GM18861 (cell line): ENCODE results near the gene KCNG2.
A peak's percentile ranks its signal among the peaks of the same experiment; 100 is the strongest.
"Not testable (repeated sequence)": the region's sequence is repeated elsewhere in the genome, so short reads cannot be mapped to it uniquely, and the experiment has no call there.

Experiments
- ATAC-seq: cut with Tn5 transposase; IDR thresholded peaks from one replicate; pipeline ENCODE4 v1.9.1; 2021; ENCODE audit not compliant: unreplicated experiment

The KCNG2 gene

GRCh38 chr18:79851950-79852349 lies 54.2 kb downstream of the KCNG2 start:
- ATAC-seq = no peak

GRCh38 chr18:79852561-79853302 lies 55.0 kb downstream of the KCNG2 start:
- no peak for ATAC-seq

GRCh38 chr18:79853303-79853992 lies 55.7 kb downstream of the KCNG2 start:
- no peak for ATAC-seq

GRCh38 chr18:79853993-79854364 lies 56.2 kb downstream of the KCNG2 start:
- ATAC-seq = no peak

- no peak for ATAC-seq
Observed at GRCh38 chr18:79855147-79855933, 57.6 kb downstream of the KCNG2 start.

- peak; percentile 49 for ATAC-seq
Observed at GRCh38 chr18:79856119-79857007, 58.6 kb downstream of the KCNG2 start.

GRCh38 chr18:79857082-79857671 lies 59.4 kb downstream of the KCNG2 start:
- ATAC-seq = no peak

GRCh38 chr18:79859314-79859713 lies 61.6 kb downstream of the KCNG2 start:
- ATAC-seq = no peak

- ATAC-seq = no peak
Observed at GRCh38 chr18:79861687-79862086, 63.9 kb downstream of the KCNG2 start.

GRCh38 chr18:79862562-79862961 lies 64.8 kb downstream of the KCNG2 start:
- ATAC-seq = no peak

- no peak for ATAC-seq
Observed at GRCh38 chr18:79863161-79864005, 65.6 kb downstream of the KCNG2 start.

- no peak for ATAC-seq
Observed at GRCh38 chr18:79864006-79864725, 66.4 kb downstream of the KCNG2 start.

GRCh38 chr18:79864955-79865354 lies 67.2 kb downstream of the KCNG2 start:
- not testable (repeated sequence) for ATAC-seq

GRCh38 chr18:79865951-79866350 lies 68.2 kb downstream of the KCNG2 start:
- ATAC-seq = not testable (repeated sequence)

- no peak for ATAC-seq
Observed at GRCh38 chr18:79866889-79867574, 69.3 kb downstream of the KCNG2 start.

GRCh38 chr18:79867666-79868065 lies 69.9 kb downstream of the KCNG2 start:
- ATAC-seq = no peak

GRCh38 chr18:79868168-79868784 lies 70.5 kb downstream of the KCNG2 start:
- no peak for ATAC-seq
